Activated CD8-positive, alpha-beta T cell treated with anti-CD3 and anti-CD28 coated beads, Interleukin-2, amount 10 ng/mL, durations not matched to agents 7 days and 5 days (primary cell): Measurements from ENCODE around the gene ADPRM. TPM values are rescaled to one million over a fixed set of nuclear protein-coding genes. Genes with fewer than 3 reads are reported as not detected.

Experiments
- ATAC-seq: fragments of 150-1000 bp; cut with Tn5 transposase; one replicate; pipeline ENCODE4 v1.10.0; 2021; ENCODE audit warnings: moderate library complexity
- CTCF ChIA-PET: fragments of 350-600 bp; sonication (Branson Sonifier 250); formaldehyde crosslinking; loops from one replicate; lab custom pipeline; 2021; ENCODE audit warnings: antibody characterized with exemption; lab: Charles Lee
- POLR2A ChIA-PET: fragments of 350-600 bp; sonication (Branson Sonifier 250); formaldehyde crosslinking; loops from one replicate; lab custom pipeline; 2021; ENCODE audit warnings: antibody characterized with exemption; lab: Charles Lee
- DNase-seq: peaks from one replicate; pipeline ENCODE4 v3.0.0-alpha.2; 2020
- H3K27ac Mint-ChIP-seq: one replicate; pipeline ENCODE4 v1.8.0; 2021; ENCODE audit warnings: mild to moderate bottlenecking, mixed read lengths
- H3K27me3 Mint-ChIP-seq: one replicate; pipeline ENCODE4 v1.8.0; 2021; ENCODE audit warnings: low read depth, mixed read lengths
- H3K36me3 Mint-ChIP-seq: one replicate; pipeline ENCODE4 v1.8.0; 2021; ENCODE audit warnings: low read depth, mixed read lengths
- H3K4me1 Mint-ChIP-seq: one replicate; pipeline ENCODE4 v1.8.0; 2021; ENCODE audit warnings: low read depth, mixed read lengths
- H3K4me3 Mint-ChIP-seq: one replicate; pipeline ENCODE4 v1.8.0; 2021; ENCODE audit warnings: mild to moderate bottlenecking, mixed read lengths
- H3K9me3 Mint-ChIP-seq: one replicate; pipeline ENCODE4 v1.8.0; 2022; ENCODE audit warnings: mixed read lengths; ENCODE audit not compliant: insufficient read depth
- total RNA-seq, 2 experiments: library from RNA; stranded (reverse); gene quantifications; one replicate each; pipeline ENCODE4 v1.2.3, GENCODE V29; 2021

ADPRM gene
- total RNA-seq, 2 experiments from 2014 or later = 10.3 to 10.4 TPM

- no peaks in the 10 kb centered on the region for H3K4me1 Mint-ChIP-seq
- H3K4me3 Mint-ChIP-seq = no peak overlapping the region
- H3K9me3 Mint-ChIP-seq = no peaks in the 10 kb centered on the region
- ChIA-PET POLR2A (no interaction called here), CTCF (no interaction called here)
- no peak overlapping the region for H3K27ac Mint-ChIP-seq
- DNase-seq (no peak), ATAC-seq (no peak)
- no peaks in the 10 kb centered on the region for H3K36me3 Mint-ChIP-seq
- no peaks in the 10 kb centered on the region for H3K27me3 Mint-ChIP-seq
These were observed 58.8 kb downstream of the ADPRM start for GRCh38 chr17:10756185-10756584.

DNA sequence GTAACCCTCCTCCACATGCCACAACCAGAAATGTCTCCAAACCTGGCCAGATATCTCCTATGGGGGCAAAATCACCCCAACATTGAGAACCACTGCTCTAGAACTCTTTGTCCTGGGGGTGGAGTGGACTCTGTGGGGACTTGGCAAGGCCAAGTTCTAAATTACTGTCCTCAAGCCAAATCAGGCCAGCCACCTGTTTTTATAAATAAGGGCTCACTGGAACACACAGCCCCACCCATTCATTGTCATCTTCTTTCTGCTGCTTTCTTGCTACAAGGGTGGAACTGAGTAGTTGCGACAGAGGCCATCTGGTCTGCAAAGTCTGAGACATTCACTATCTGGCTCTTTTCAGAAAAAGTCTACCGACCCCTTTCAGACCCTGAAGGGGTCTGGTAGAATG, 59.2 kb downstream of the ADPRM start:
- DNase-seq (no peak), ATAC-seq (no peak)
- H3K27me3 Mint-ChIP-seq = no peaks in the 10 kb centered on the region
- H3K4me3 Mint-ChIP-seq = no peak overlapping the region
- no peaks in the 10 kb centered on the region for H3K9me3 Mint-ChIP-seq
- H3K4me1 Mint-ChIP-seq = no peaks in the 10 kb centered on the region
- CTCF ChIA-PET = no interaction called here
- POLR2A ChIA-PET = no interaction called here
- no peak overlapping the region for H3K27ac Mint-ChIP-seq
- no peaks in the 10 kb centered on the region for H3K36me3 Mint-ChIP-seq

DNA sequence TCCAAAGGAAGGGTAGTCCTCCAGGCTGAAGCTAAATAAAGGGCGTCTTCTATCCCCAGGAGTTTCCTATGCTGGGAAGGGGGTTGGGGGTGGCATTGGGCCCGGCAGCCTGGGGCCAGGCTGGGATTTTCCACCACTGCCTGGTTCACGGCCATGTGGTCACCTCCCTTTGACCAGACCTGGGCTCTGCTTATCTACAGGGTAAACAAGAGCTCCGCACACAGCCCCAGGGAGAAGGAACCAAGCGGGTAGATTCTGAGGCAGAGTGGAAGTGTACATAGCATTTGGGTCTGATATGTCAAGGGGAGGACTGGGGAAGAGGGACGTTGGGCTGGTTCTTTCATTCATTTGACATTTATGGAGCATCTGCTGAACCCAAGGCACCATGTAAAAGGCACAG, 59.7 kb downstream of the ADPRM start:
- DNase-seq (no peak), ATAC-seq (no peak)
- no peaks in the 10 kb centered on the region for H3K36me3 Mint-ChIP-seq
- H3K27ac Mint-ChIP-seq = no peak overlapping the region
- ChIA-PET CTCF (no interaction called here), POLR2A (no interaction called here)
- no peaks in the 10 kb centered on the region for H3K27me3 Mint-ChIP-seq
- no peak overlapping the region for H3K4me3 Mint-ChIP-seq
- no peaks in the 10 kb centered on the region for H3K9me3 Mint-ChIP-seq
- no peaks in the 10 kb centered on the region for H3K4me1 Mint-ChIP-seq

- H3K4me1 Mint-ChIP-seq = no peaks in the 10 kb centered on the region
- H3K9me3 Mint-ChIP-seq = no peaks in the 10 kb centered on the region
- no peak overlapping the region for H3K4me3 Mint-ChIP-seq
- ATAC-seq = no peak
- no peak overlapping the region for H3K27ac Mint-ChIP-seq
- ChIA-PET CTCF (interaction anchor here (1.0 kb wide), 1 partner anchor 21 kb away, joined by 3 read pairs; no protein-coding TSS in a partner anchor), POLR2A (no interaction called here)
- no peaks in the 10 kb centered on the region for H3K36me3 Mint-ChIP-seq
- H3K27me3 Mint-ChIP-seq = no peaks in the 10 kb centered on the region
- DNase-seq = no peak
These were observed 60.3 kb downstream of the ADPRM start for GRCh38 chr17:10757647-10758046.

- Mint-ChIP-seq H3K27ac (no peak overlapping the region), H3K4me1 (no peaks in the 10 kb centered on the region), H3K36me3 (no peaks in the 10 kb centered on the region), H3K9me3 (no peaks in the 10 kb centered on the region), H3K27me3 (no peaks in the 10 kb centered on the region), H3K4me3 (no peak overlapping the region)
- ChIA-PET POLR2A (no interaction called here), CTCF (interaction anchor here (1.0 kb wide), 1 partner anchor 21 kb away, joined by 3 read pairs; no protein-coding TSS in a partner anchor)
- ATAC-seq (no peak), DNase-seq (no peak)
These were observed 60.7 kb downstream of the ADPRM start for GRCh38 chr17:10758062-10758461.

Other genes with a start within 250 kb of the ADPRM start
- not detected for gene MYH4, start 228.0 kb upstream of the ADPRM start, total RNA-seq
- gene MYH1, start 179.1 kb upstream of the ADPRM start, total RNA-seq = not detected
- gene MYH2, start 147.9 kb upstream of the ADPRM start, total RNA-seq = not detected
- 1 to 10 TPM; 2.3 to 3.2 TPM for gene MYH3, start 40.3 kb upstream of the ADPRM start, total RNA-seq
- 10 to 100 TPM; 25.8 to 28.0 TPM for gene SCO1, start 61 bp upstream of the ADPRM start, total RNA-seq
- 1 to 10 TPM in 1 of 2 experiments, under 1 TPM in 1; 0.16 to 1.1 TPM for gene TMEM220, start 32.4 kb downstream of the ADPRM start, total RNA-seq
- gene TMEM238L, start 106.5 kb downstream of the ADPRM start, total RNA-seq = not detected
- gene PIRT, start 140.5 kb downstream of the ADPRM start, total RNA-seq = not detected